Suprapubic skin (tissue), 4 donors: ENCODE measurements around the gene B4GALNT4.

Experiments used
- EP300 ChIP-seq: sonication (generic); formaldehyde crosslinking; IDR thresholded peaks from one replicate; pipeline ENCODE4 v1.6.1; 2017; ENCODE audit warnings: antibody characterized with exemption
- POLR2AphosphoS5 ChIP-seq, 3 donors: sonication (generic); formaldehyde crosslinking; IDR thresholded peaks; one replicate each; pipeline ENCODE4 v1.6.1; 2017; ENCODE audit warnings: antibody characterized with exemption in 3 of 3
- TF ChIP-seq, protein P1 (sequence below), 2 donors: fragments of 200-600 bp in 1 of 2; fragments of 450-650 bp in 1 of 2; sonication (generic) in 1 of 2; IDR thresholded peaks; one replicate each; pipeline ENCODE4 v1.5.1; 2016 to 2019; ENCODE audit warnings: antibody characterized with exemption in 2 of 2, mild to moderate bottlenecking in 1 of 2, moderate library complexity in 1 of 2

- TF ChIP-seq POLR2AphosphoS5 (IDR thresholded peaks at IDR 0.05), result no peak
- TF ChIP-seq, protein P1, sequence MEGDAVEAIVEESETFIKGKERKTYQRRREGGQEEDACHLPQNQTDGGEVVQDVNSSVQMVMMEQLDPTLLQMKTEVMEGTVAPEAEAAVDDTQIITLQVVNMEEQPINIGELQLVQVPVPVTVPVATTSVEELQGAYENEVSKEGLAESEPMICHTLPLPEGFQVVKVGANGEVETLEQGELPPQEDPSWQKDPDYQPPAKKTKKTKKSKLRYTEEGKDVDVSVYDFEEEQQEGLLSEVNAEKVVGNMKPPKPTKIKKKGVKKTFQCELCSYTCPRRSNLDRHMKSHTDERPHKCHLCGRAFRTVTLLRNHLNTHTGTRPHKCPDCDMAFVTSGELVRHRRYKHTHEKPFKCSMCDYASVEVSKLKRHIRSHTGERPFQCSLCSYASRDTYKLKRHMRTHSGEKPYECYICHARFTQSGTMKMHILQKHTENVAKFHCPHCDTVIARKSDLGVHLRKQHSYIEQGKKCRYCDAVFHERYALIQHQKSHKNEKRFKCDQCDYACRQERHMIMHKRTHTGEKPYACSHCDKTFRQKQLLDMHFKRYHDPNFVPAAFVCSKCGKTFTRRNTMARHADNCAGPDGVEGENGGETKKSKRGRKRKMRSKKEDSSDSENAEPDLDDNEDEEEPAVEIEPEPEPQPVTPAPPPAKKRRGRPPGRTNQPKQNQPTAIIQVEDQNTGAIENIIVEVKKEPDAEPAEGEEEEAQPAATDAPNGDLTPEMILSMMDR (IDR thresholded peaks at IDR 0.05), result no peak
- TF ChIP-seq EP300, result no peak
These were observed 3.5 kb upstream of the B4GALNT4 start for GRCh38 chr11:365831-366230.
